ENCODE measurements around the gene APBA3.
A peak's percentile ranks its signal among the peaks of the same experiment; 100 is the strongest.

The APBA3 gene

DNA sequence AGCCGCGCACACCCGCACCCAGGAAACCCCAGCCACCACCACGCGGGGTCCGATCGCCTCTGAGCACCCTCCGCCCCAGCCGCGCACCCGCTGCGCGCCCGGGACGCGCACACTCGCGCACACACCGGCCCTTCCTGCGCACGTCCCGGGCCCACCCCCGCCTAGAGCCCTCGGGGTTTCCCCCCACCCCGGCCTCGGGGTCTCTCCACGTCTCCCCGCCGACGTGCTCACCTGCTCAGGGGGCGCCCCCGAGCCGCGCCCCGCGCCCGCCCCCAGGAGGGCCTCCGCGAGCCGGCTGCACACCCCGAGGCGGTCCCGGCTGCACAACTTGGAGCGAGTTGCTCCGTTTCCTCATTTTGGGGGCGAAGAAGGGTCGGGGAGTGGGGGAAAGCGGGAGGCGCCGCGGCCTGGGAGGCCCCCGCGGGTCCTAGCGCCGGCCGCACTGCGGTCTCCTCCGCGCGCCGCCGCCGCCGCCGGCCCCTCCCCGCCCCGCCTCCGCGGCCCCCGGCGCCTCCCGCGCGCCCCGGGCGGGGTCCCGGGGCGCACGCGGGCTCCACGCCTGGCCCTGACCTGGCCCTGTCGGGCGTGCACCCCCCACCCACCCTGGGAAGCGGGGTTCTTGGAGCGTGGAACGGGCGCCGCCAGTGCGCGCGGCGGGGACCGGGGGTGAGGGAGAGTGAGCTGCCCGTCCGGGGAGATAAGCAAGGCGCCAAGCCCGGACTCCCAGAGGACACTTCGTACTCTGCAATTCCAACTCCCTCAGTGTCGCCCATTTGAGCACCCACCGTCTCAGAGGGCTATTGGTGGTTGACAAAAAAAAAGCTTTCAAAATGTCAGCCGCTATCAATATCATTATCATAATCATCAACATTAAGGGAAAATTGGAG lies 24.7 kb upstream of the APBA3 start, which contains the start of gene MATK:
TSS of gene MATK (minus strand) at position 444 of the 887 bp plus-strand sequence. CDS start 1,246 bp downstream, outside the sequence.
- DNase-seq, result peak; percentile 54 to 63

DNA sequence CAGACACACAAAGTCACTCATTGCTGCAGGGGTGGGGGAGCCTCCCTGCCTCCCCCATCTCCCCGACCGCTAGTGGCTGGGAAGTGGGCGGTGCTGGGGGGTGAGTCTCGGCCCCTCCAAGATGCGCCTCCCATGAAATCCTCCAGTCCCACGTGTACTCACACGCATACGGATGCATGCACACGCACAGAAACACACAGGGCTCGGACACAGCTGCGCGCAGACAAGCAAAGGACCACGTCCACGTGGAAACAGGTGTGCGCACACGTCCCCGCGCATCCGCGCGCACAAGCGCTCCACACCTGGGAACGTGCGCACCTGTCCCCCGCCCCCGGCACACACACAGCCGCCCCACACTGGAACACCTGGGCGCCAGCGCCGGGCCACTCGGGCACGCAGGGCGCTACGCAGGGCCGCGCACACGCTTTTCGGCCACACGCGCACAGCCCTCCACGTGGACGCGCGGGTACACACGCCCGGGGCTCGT lies 24.0 kb upstream of the APBA3 start:
- no peak for DNase-seq

DNA sequence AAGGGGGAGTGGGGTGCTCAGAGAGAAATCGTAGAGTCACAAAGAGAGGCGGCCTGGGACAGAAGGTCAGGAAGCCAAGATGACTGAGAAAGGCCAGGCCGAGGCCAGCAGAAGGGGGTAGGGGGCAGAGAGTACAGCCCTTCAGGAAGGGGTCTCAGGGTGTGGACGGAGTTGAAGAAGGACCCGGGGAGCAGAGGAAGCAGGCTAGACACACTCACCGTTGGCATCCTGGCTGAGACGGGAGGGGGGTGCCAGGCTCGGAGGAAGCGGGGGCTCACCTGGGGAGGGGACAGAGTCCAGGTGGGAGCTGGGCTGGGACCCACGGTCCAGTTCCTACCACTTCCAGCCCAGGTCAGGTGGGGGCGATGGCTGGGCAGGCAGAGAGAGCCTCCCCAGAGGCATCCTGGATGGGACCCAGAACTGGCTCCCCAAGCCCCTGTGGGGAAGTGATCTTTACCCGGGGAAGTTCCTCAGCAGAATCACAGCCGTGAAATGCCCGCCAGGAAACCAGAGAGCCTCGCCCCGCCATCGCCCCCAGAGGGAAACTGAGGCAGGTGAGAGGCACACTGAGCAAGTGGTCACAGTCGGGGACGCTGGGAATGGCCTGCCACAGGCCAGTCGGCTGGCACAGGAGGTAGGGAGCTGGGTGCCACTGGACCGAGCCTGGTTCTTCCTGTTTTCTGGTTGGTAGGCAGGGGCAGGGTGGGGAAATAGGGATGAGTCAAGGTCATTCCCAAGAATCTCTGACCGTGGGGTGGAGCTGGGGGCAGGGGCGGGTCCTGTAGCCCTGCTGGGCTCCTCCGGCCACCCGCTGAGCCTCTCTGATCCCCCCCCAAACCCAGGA lies 23.3 kb upstream of the APBA3 start:
- DNase-seq, result peak; percentile 67 to 90

DNA sequence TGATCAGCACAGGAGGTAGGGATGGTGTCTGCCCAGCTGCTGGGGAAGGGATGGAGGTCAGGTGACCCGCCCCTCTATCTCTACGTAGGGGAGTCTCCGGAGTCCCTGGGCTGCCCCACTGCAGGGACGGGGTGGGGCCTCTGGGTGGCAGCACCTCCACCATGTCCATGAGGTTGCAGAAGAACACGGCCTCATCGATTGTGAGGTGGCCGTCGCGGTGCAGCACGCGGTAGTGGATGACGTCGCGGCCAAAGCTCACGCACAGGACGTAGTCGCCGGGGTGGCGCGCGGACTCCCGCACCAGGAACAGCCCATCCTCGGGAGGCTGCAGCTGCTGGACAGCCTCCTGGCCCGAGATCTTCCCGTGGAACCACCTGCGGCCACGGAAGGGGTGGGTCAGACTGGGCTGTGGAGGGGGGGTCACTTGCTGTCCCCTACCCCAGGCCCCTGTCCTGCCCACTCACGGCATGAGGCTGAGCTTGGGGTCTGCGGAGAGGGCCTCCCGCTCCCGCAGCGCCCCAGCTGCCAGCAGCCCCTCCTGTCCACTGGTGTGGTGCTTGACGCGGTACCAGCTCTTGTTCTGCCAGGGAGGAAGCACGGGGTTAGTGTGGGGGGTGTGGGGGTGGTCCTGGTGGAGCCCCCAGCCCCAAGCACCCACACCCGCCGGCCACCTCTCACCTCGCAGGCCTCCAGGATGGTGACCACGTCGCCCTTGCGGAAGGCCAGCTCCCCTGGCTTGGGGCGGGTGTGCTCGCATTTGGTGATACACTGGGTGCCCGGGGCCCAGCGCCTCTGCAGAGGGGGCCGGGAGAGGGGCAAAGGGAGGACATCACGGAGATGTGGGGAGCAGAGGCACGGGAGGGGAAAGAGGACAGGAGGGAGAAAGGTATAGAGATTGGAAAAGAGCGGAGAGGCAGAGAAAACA lies 22.4 kb upstream of the APBA3 start:
- DNase-seq, result no peak

DNA sequence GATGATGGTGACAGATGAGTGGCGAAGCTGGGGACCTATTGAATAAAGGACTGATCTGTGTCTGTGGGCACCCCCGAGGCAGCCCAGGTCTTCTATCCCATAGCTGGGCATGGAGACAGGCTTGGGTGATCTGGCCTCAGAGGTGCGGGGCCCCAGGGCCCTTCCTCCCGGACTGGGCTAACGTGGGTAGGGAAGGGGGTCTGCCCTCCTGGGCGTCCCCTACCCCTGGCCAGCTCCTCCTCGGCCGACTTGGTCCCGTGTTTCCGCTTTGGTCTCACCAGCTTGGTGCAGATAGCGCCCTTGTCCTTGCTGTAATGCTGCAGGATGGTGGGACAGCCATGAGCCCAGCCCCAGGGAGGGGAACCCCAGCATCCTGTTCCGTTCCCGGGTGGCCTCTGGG lies 21.4 kb upstream of the APBA3 start:
- no peak for DNase-seq

DNA sequence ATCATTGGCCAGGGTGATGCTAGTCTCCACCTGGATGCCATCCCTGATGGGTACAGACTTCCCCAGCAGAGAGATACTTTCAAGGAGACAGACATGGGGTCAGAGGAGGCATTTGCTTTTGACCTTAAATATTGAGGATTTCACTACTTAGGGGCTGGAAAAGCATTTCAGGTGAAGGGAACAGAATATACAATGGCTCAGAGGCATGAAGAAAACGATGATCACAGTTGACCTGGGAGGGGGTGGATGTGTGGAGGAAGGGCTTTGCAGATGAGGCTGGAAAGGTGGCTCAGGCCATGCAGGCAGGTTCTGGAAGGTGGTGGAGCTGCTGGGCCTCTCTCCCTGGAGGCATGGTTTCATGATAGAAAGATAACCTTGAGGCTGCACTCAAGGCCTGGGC lies 20.8 kb upstream of the APBA3 start:
- DNase-seq, result no peak

DNA sequence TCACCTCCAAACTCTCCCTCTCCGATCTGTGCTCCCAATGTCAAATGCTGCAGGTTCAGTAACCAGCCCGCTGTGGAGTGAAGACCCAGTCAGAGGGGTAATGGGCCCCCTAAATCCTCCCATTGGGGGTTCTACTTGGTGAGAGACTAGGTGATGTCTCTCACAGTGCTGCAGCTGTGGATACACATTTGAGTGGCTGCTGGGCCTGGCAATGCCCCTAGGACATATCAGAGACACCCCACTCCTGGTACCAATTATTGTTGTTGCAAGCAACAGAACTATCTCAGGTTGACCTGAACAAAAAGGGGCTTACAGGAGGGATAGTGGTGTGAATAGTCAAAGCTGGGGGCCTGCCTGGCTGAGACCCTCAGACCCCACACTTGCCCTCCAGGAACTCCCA lies 20.1 kb upstream of the APBA3 start:
- DNase-seq, result no peak

DNA sequence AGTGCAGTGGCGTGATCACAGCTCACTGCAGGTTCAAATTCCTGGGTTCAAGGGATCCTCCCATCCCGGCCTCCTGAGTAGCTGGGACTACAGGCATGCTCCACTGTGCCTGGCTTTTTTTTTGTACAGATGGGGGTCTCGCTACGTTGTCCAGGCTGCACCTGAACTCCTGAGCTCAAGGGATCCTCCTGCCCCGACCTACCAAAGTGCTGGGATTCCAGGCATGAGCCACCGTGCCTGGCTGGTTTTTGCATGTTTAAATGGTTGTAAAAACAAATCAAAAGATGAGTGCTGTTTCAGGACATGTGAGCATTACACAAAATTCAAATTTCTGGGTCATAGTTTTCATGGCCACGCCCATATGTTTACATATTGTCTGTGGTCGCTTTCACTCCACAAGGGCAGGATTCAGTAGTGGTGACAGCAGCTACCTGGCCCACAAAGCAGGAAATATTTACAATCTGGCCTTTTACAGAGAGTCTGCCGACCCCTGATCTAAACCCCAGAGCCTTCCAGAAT lies 19.4 kb upstream of the APBA3 start:
- DNase-seq, result no peak

DNA sequence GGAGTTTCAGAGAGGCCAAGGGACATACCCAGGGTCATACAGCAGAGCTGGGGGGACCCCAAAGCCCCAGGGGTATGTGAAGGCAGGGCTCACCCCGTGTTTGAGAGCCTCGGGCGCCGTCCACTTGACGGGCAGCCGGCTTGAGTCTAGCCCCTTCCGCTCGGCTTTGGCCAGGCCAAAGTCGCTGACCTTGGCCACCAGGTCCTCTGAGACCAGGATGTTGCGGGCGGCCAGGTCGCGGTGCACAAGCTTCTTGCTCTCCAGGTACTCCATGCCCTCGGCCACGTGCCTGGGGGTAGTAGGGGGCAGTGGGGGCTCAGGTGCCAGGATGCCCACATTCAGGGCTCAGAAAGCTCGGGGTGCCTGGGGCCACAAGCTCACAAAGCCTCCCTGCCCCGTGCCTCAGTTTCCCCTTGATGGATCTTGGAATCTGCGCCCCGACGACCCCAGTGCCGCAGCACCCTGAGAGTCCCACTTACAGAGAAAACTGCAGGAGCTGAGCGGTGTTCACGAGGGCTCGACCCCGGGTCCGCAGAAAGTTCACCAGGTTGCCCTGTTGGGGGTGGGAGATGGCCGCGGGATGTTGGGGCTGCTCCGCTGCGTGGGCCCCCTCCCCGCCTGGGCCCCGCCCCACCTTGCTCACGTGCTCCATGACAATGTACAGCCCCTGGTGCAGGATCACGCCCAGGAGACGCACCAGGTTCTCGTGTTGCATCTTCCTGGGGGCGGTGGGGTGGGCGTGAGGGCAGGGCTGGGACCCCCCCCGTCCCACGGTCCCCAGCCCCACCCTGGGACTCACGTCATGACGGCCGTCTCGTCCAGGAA lies 17.6 kb upstream of the APBA3 start:
- no peak for DNase-seq

DNA sequence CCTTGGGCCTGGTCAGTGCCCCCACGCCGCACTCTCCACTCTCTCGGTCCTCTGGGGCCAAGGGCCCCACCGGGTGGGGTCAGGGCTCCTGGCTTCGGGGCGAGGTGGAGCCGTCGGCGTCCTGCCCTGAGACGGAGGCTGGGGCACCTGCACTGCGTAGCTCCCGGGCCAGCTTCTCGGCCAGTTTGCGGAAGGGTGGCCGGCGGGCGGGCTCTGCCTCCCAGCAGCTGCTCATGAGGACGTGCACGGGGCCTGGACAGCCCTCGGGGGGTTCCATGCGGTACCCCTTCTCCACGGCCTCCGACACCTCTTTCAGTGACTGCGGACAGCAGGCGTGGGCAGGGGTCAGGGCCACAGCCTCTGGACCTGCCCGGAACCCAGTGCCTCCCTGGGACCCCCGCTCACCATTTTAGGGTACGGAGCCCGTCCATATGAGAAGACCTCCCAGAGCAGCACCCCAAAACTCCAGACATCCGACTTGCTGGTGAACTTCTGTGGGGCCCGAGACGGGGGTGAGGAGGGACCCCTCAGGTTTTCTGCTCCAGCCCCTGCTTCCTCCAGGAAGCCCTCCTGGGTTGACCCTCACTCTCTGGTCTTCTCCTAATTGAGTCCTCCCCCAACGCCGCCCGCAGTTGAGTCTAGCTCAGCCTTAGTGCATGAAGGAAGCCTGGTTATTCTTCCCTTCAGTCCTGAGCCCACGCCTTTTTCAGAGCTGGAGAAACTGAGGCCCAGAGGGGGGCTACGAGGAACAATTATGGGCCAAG lies 16.8 kb upstream of the APBA3 start:
- no peak for DNase-seq

DNA sequence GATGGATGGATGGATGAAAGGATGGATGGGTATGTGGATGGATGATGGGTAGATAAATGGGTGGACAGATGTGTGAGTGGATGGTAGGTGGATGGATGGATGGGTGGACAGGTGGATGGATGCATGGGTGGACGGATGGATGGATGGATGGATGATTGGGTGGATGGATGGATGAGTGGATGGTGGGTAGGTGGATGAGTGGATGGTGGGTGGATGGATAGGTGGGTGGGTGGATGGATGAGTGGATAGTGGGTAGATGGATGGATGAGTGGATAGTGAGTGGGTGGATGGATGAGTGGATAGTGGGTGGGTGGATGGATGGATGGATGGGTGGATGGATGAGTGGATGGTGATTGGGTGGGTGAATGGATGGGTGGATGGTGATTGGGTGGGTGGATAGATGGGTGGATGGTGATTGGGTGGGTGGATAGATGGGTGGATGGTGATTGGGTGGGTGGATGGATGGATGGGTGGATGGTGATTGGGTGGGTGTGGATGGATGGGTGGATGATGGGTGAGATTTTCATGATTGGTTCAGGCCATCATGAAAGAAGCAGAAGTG lies 15.1 kb upstream of the APBA3 start:
- DNase-seq, result no peak

DNA sequence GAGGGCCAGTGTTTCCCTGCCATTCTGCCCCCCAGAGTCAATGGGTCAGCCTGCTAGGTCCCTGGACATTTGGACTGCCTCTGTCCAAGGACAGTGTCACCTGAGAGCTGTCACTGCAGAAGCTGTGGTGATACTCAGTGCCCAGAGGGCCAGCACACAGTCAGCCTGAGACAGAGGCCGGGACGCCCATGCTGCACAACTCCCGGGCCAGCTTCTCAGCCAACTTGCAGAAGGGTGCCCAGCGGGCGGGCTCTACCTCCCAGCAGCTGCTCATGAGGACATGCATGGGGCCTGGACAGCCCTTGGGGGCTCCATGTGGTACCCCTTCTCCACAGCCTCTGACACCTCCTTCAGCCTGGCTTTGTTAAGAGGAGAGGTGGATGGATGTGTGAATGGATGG lies 14.3 kb upstream of the APBA3 start:
- DNase-seq, result no peak

DNA sequence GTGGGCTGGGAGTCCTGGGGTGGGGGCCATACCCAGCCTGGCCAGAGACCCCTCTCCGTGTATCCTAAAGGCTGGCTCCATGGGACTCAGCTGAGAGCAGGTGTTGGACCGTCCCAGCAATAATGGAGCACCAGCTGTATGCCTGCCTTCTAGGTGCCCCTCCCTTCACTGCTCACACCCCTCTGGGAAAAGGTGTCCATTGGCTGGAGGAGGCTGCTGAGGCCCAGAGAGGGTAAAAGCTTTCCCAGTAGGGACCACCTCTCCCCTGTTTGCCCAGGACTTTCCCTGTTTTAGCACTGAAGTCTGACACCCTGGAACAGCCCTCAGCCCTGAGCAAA lies 13.9 kb upstream of the APBA3 start:
- DNase-seq, result no peak

DNA sequence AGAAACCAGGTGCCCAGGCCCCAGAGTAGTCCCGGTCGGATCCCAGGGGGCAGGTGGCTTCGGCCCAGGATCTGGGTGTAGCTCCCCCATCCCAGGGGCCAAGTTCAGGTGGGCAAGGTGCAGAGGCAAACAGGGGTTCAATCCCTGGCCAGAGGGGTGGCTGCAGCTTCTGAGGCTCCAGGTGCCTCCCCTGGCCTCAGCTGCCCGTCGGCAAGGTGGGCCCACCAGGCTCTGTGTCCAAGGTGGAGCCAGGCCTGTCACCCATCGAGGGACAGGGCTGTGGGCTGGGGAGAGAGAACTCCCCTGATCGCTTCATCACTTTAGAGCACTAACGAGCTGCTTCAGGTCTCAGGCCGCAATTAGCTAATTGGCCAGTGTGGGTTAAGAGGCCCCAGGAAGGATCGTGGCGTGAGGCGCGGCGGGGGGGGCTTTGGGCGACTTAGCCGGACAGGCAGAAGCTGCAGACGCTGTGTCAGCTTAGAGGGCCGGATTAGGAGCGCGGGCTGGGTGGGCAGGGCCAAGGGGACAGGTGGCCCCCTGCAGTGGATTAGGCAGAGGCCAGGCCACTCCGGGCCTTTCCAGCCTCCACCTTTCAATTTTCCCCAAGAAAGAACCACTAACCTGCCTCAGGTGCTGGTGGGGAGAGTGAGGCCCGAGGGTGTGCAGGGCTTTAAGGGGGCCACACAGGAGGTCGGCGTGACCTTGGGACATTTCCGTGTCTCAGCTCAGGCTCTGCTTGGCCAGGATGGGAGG lies 13.3 kb upstream of the APBA3 start:
- no peak for DNase-seq

DNA sequence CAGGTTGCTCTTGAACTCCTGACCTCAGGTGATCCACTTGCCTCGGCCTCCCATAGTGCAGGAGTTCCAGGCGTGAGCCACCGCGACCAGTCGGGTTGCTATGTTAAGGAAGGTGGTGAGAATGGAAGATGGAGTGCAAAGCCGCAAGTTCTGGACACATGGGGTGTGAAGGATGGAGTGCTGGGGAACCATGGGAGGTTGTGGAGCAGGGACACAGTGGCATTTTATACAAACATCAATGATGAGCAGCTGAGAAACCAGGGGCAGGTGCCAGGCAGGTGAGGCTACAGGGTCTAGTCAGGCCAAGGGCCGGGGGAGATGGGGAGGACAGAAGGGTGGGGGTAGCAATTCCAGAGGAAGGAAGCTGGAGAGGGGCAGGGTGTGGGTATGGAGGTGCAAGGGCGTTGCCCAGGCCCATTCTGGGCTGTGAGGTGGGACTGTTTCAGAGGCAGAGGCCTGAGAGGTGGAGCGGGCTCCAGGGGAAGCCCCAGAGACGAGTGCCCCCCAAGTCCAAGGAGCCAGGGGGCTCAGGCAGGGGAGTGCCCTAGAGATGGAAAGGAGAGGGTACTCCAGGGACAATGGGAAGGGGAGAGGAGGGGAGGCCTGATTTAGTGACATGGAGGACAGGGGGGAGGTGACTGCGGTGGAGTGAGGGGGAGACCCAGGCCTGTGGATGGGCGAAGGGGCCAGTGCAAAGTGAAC lies 12.5 kb upstream of the APBA3 start:
- DNase-seq, result no peak

DNA sequence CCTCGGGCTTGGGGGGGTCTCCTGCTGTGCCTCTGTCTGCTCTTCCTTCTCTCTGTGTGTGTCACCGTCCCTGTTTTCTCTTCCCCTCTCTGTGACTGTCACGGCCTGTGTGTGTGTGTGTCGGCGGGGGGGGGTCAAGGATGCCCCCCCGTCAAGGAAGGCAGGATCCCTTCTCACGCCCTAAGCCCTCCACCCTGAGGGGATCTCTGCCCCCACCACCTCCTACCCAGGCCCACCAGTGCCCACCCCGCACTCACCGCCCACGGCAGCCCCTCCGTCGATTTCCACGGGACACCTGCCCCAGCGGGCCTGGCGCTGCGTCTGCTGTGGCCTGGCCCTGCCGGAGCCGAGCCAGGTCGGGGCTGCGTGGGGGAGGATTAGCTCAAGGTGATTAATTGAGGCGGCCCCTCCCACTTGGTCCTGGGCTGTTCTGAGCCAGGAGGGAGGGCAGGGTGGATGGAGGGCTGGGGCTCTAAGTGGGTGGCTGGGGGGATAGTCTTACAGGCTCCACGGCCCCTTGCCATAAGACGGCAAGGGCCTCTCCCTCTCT lies 10.5 kb upstream of the APBA3 start, which contains the start of gene RAX2:
TSS of gene RAX2 (minus strand) at position 323 of the 550 bp plus-strand sequence. CDS start 486 bp downstream, outside the sequence.
- DNase-seq, result no peak

DNA sequence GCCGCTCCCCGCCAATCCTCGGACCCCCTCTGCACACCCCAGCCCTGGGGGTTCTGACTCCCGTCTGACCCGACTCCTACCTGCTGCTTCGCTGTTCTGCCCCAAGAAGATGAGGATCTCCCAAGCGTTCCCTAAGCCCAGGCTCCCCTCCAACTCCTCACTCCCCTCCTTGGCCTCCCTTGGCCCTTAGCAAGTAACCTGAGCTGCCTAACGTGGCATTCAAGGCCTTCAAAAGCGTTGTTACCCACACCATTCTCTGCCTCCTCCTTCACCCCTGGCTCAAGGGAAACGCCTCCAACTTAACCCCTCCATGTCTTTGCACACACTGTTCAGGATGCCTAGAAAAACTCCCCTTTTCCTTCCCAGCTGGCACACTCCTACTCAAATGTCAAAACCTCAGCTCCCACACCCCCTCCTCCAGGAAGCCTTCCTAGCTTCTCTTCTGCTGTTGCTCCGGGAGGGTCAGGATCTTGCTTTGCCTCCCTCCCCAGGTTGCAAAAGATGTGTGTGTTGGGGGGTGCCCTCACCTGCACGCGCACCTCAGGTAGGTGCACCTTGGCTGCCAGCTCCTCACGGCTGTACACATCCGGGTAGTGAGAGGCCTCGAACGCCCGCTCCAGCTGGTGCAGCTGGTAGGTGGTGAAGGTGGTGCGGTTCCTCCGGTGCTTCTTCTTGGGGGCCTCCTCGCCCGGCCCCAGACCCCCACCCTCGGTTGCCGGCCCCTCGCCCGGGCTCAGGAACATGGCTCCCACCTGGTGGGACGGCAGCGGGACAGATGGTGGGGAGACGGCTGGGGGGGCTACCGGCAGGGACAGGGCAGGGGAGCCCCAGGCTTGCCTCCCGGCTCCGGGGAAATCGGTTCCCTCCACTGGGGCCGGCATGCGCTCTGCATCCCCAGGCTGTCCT lies 9.8 kb upstream of the APBA3 start:
- no peak for DNase-seq
